Upper lobe of left lung (tissue), 6 donors: ENCODE data around the gene SMIM38. TPM values are rescaled to one million over a fixed set of nuclear protein-coding genes. Genes with fewer than 3 reads are reported as not detected.

Experiments
- ATAC-seq, 2 donors: fragments of 200-7000 bp; cut with Tn5 transposase; one replicate each; pipeline ENCODE4 v1.9.1; 2022; ENCODE audit warnings: mild to moderate bottlenecking in 2 of 2, moderate library complexity in 2 of 2; ENCODE audit not compliant: low FRiP score in 2 of 2
- DNase-seq, 2 donors: peaks; one replicate each; pipeline ENCODE4 v3.0.0-alpha.2; 2019 to 2020
- H3K27ac ChIP-seq, 4 donors: fragments of 200-600 bp; sonication (generic); one replicate each; pipeline ENCODE4 v1.5.1; 2016 to 2019
- H3K27me3 ChIP-seq, 4 donors: fragments of 200-600 bp; sonication (generic); one replicate each; pipeline ENCODE4 v1.5.1; 2017 to 2019
- H3K36me3 ChIP-seq, 4 donors: fragments of 200-600 bp; sonication (generic); one replicate each; pipeline ENCODE4 v1.5.1; 2016 to 2019
- H3K4me1 ChIP-seq, 4 donors: fragments of 200-600 bp; sonication (generic); one replicate each; pipeline ENCODE4 v1.5.1; 2018 to 2019
- H3K4me3 ChIP-seq, 4 donors: fragments of 200-600 bp; sonication (generic); one replicate each; pipeline ENCODE4 v1.5.1; 2017 to 2019; ENCODE audit warnings: mild to moderate bottlenecking in 2 of 4, moderate library complexity in 1 of 4
- H3K9me3 ChIP-seq, 4 donors: fragments of 200-600 bp; sonication (generic); one replicate each; pipeline ENCODE4 v1.5.1; 2018 to 2019
- EP300 ChIP-seq, 4 donors: sonication (generic); formaldehyde crosslinking; IDR thresholded peaks; one replicate each; pipeline ENCODE4 v1.5.1; 2017; ENCODE audit warnings: antibody characterized with exemption in 4 of 4, control low read depth in 2 of 4
- POLR2A ChIP-seq, 4 donors: fragments of 450-650 bp; IDR thresholded peaks; one replicate each; pipeline ENCODE4 v1.5.1; 2016 to 2017; ENCODE audit warnings: antibody characterized with exemption in 4 of 4, mild to moderate bottlenecking in 2 of 4
- POLR2AphosphoS5 ChIP-seq, 2 donors: sonication (generic); formaldehyde crosslinking; IDR thresholded peaks; one replicate each; pipeline ENCODE4 v1.5.1; 2017; ENCODE audit warnings: antibody characterized with exemption in 2 of 2
- WGBS, 2 donors: methylation state at CpG; one replicate each; pipeline ENCODE4 v1.1.5; 2017 to 2018; 5-methylcytosine and 5-hydroxymethylcytosine counted together
- total RNA-seq, 6 donors: library from RNA; depleted of rRNA in 4 of 6; stranded (reverse); fragments of >200 nt in 4 of 6; gene quantifications; one replicate each; pipeline versions ENCODE4 v1.1.0 to v1.2.1, GENCODE V29; 2016 to 2021
- TF ChIP-seq, protein P1 (sequence below), 6 experiments: fragments of 450-650 bp in 4 of 6; fragments of 200-600 bp in 2 of 6; sonication (generic) in 2 of 6; IDR thresholded peaks; one replicate each; pipeline ENCODE4 v1.5.1; 2016 to 2019; ENCODE audit warnings: antibody characterized with exemption in 6 of 6
- donor health status: DM: no; HTN: no; CAD: no; lungs with moderate emphysema.
- donor health status: DM: no; HTN: yes; CAD: no; lungs with severe emphysema.

The SMIM38 gene
- total RNA-seq, 6 donors from 2014 or later, result 0.10 to 0.67 (median 0.55) TPM; not detected in 2

GRCh38 chr11:69109101-69109500, 46.6 kb upstream of the SMIM38 start:
- Histone ChIP-seq H3K27ac (no peak overlapping the region), H3K27me3 (no peaks in the 10 kb centered on the region), H3K4me3 (no peak overlapping the region), H3K36me3 (no peaks in the 10 kb centered on the region), H3K9me3 (no peaks in the 10 kb centered on the region), H3K4me1 (peaks cover 17 to 21% (median 19%) of the 10 kb centered on the region in 4 donors)
- WGBS, 2 donors, result 89 to 95% methylated on average over 2 of the region's 2 CpGs
- DNase-seq (no peak), ATAC-seq (no peak)
- TF ChIP-seq POLR2AphosphoS5 (IDR thresholded peaks at IDR 0.05) (no peak), POLR2A (IDR thresholded peaks at IDR 0.05) (no peak), EP300 (IDR thresholded peaks at IDR 0.05) (no peak)
- TF ChIP-seq, protein P1, sequence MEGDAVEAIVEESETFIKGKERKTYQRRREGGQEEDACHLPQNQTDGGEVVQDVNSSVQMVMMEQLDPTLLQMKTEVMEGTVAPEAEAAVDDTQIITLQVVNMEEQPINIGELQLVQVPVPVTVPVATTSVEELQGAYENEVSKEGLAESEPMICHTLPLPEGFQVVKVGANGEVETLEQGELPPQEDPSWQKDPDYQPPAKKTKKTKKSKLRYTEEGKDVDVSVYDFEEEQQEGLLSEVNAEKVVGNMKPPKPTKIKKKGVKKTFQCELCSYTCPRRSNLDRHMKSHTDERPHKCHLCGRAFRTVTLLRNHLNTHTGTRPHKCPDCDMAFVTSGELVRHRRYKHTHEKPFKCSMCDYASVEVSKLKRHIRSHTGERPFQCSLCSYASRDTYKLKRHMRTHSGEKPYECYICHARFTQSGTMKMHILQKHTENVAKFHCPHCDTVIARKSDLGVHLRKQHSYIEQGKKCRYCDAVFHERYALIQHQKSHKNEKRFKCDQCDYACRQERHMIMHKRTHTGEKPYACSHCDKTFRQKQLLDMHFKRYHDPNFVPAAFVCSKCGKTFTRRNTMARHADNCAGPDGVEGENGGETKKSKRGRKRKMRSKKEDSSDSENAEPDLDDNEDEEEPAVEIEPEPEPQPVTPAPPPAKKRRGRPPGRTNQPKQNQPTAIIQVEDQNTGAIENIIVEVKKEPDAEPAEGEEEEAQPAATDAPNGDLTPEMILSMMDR (IDR thresholded peaks at IDR 0.05), result no peak

DNA sequence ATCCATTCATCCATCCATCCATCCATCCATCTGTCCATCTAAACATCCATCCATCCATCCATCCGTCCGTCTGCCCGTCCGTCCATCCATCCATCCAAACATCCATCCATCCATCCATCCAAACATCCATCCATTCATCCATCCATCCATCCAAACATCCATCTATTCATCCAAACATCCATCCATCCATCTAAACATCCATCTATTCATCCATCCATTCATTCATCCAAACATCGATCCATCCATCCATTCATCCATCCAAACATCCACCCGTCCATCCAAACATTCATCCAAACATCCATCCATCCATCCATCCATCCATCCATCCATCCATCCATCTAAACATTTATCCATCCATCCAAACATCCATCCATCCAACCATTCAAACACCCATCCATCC, 45.3 kb upstream of the SMIM38 start:
- TF ChIP-seq, protein P1 (IDR thresholded peaks at IDR 0.05), result no peak
- TF ChIP-seq EP300 (IDR thresholded peaks at IDR 0.05) (no peak), POLR2AphosphoS5 (IDR thresholded peaks at IDR 0.05) (no peak)
- no peak overlapping the region for H3K4me3 ChIP-seq
- no peaks in the 10 kb centered on the region for H3K36me3 ChIP-seq
- H3K27ac ChIP-seq, result no peak overlapping the region
- ATAC-seq (no peak), DNase-seq (no peak)
- peaks cover 15 to 25% (median 20%) of the 10 kb centered on the region in 4 donors for H3K4me1 ChIP-seq
- H3K9me3 ChIP-seq, result no peaks in the 10 kb centered on the region
- no peaks in the 10 kb centered on the region for H3K27me3 ChIP-seq
- 95% methylated on average over 6 of the region's 6 CpGs for WGBS, 2 donors

GRCh38 chr11:69111624-69112542, 43.9 kb upstream of the SMIM38 start:
- WGBS, 2 donors, result 89 to 92% methylated on average over 20 of the region's 20 CpGs
- no peak overlapping the region for H3K27ac ChIP-seq
- peaks cover 6 to 22% (median 13%) of the 10 kb centered on the region in 4 donors for H3K4me1 ChIP-seq
- H3K36me3 ChIP-seq, result no peaks in the 10 kb centered on the region
- H3K4me3 ChIP-seq, result no peak overlapping the region
- DNase-seq (no peak), ATAC-seq (no peak)
- H3K27me3 ChIP-seq, result no peaks in the 10 kb centered on the region
- TF ChIP-seq POLR2A (IDR thresholded peaks at IDR 0.05) (no peak), EP300 (IDR thresholded peaks at IDR 0.05) (no peak), POLR2AphosphoS5 (IDR thresholded peaks at IDR 0.05) (no peak)
- TF ChIP-seq, protein P1 (IDR thresholded peaks at IDR 0.05), result no peak
- H3K9me3 ChIP-seq, result no peaks in the 10 kb centered on the region

GRCh38 chr11:69113226-69113625, 42.5 kb upstream of the SMIM38 start:
- no peak for ATAC-seq
- no peaks in the 10 kb centered on the region for H3K36me3 ChIP-seq
- 84 to 85% methylated on average over 8 to 10 of the region's 10 CpGs for WGBS, 2 donors
- no peaks in the 10 kb centered on the region for H3K27me3 ChIP-seq
- no peak overlapping the region for H3K4me3 ChIP-seq
- TF ChIP-seq POLR2A (IDR thresholded peaks at IDR 0.05) (no peak), POLR2AphosphoS5 (IDR thresholded peaks at IDR 0.05) (no peak), EP300 (IDR thresholded peaks at IDR 0.05) (no peak)
- TF ChIP-seq, protein P1 (IDR thresholded peaks at IDR 0.05), result no peak
- no peak for DNase-seq
- H3K4me1 ChIP-seq, result peaks cover 6 to 20% (median 11%) of the 10 kb centered on the region in 4 donors
- H3K27ac ChIP-seq, result no peak overlapping the region
- no peaks in the 10 kb centered on the region for H3K9me3 ChIP-seq
